ENCODE measurements around the gene CTRL. TPM values are rescaled to one million over a fixed set of nuclear protein-coding genes. Genes with fewer than 3 reads are reported as not detected.
A peak's percentile ranks its signal among the peaks of the same experiment; 100 is the strongest.
"Not testable (repeated sequence)": the region's sequence is repeated elsewhere in the genome, so short reads cannot be mapped to it uniquely, and the experiment has no call there.

CTRL gene
- total RNA-seq, 6 experiments from 2014 or later: 0.12 to 0.49 (median 0.44) TPM; not detected in 3

DNA sequence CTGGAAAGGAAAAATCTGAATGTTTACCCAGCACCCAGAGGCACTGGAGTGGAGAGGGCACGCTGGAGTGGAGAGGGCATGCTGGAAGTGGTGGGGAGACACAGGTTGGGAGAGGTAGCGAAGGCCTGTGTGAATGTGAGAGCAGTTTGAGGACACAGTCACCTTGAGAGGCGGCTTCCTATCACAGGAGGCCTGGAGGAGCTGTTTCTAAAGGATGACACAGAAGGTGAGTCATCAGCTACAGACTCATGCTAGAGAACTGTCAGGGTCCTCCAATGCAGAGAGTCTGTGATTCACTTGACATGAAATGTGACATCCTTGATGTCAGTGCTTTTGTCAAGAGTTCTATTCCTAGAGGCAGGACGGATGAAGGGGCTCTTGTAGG, 13.8 kb downstream of the CTRL start:
- 92% methylated on average over 2 of the region's 4 CpGs for WGBS (ENCODE audit: insufficient coverage, low coverage, low lambda C conversion rate, missing lambda C conversion rate)
- Histone ChIP-seq H3K27ac (no peak overlapping the region), H3K4me3 (no peak overlapping the region), H3K4me1 (peaks cover 0 to 27% (median 13%) of the 10 kb centered on the region in 4 donors), H3K36me3 (peaks cover 0 to 3% (median 0%) of the 10 kb centered on the region in 4 donors), H3K27me3 (no peaks in the 10 kb centered on the region), H3K9me3 (no peaks in the 10 kb centered on the region)
- TF ChIP-seq CTCF (IDR thresholded peaks at IDR 0.05): no peak
- no peak for TF ChIP-seq POLR2A (IDR thresholded peaks at IDR 0.05)
- ATAC-seq (peak in 1 of 4 donors; percentile 21), DNase-seq (no peak)
- intact Hi-C loops (cut with DNase I): no loop called here

- ATAC-seq (no peak), DNase-seq (no peak)
- Histone ChIP-seq H3K27me3 (no peaks in the 10 kb centered on the region), H3K4me1 (peaks cover 0 to 27% (median 13%) of the 10 kb centered on the region in 4 donors), H3K4me3 (no peak overlapping the region), H3K9me3 (no peaks in the 10 kb centered on the region), H3K27ac (peak overlapping the region in 1 of 3 donors; percentile 68), H3K36me3 (peaks cover 0 to 3% (median 0%) of the 10 kb centered on the region in 4 donors)
- TF ChIP-seq CTCF (IDR thresholded peaks at IDR 0.05) (no peak), POLR2A (IDR thresholded peaks at IDR 0.05) (no peak)
- intact Hi-C loops (cut with DNase I): no loop called here
- WGBS (ENCODE audit: insufficient coverage, low coverage, low lambda C conversion rate, missing lambda C conversion rate): 64% methylated on average over 4 of the region's 6 CpGs
Measured at GRCh38 chr16:67917140-67917851, 14.4 kb downstream of the CTRL start.

DNA sequence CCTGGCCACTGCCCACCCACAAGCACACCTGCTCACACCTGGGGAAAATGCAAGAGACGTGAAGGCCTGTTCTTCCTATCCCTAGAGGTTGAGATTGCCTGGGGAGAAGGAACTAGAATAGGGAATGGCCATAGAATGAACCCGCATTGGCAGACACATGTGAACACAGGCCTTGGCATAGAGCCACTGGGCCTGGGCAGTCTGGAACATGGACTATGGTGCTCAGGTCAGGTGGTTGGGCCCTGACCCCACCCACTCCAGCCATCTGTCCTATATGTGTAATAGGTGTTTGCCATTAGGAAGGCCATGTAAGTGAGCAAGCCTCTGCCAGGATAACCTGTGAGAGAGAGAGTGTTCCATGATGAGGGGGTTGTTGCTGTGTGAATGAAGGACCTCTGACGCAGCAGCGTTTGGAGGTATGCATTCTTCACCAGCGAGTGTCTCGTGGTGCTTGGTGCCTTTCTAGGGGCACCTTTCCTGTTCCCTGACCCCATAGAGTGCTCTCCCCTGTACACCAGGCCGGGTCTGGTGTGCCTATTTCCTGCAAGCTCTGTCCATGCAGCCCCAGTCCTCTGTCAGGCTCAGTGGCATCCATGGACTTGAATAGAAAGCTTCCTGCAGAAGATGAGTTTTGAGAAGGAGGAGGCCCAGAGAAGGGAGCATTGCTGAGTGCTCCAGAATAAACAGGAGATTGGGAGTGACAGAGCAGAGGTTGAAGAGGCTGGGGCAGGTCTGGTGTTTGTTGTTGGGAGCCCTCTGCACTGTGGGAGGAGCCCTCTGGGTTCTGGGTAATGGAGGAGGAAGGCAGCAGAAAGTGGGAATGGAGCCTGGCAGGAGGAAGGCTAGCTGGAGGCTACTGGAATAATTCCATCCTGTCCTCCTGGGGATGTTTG, 15.6 kb downstream of the CTRL start:
- Histone ChIP-seq H3K27me3 (no peaks in the 10 kb centered on the region), H3K27ac (peak overlapping the region in 2 of 3 donors; percentile 26 to 68), H3K4me1 (peaks cover 0 to 27% (median 13%) of the 10 kb centered on the region in 4 donors), H3K36me3 (peaks cover 0 to 3% (median 0%) of the 10 kb centered on the region in 4 donors), H3K4me3 (no peak overlapping the region), H3K9me3 (no peaks in the 10 kb centered on the region)
- peak; percentile 87 to 91 (median 88) for ATAC-seq
- WGBS (ENCODE audit: insufficient coverage, low coverage, low lambda C conversion rate, missing lambda C conversion rate): 61% methylated on average over 5 of the region's 7 CpGs
- TF ChIP-seq POLR2A (IDR thresholded peaks at IDR 0.05): no peak
- TF ChIP-seq CTCF (IDR thresholded peaks at IDR 0.05): no peak
- DNase-seq: peak; percentile 71 to 90 (median 88)
- intact Hi-C loops (cut with DNase I): no loop called here

- WGBS (ENCODE audit: insufficient coverage, low coverage, low lambda C conversion rate, missing lambda C conversion rate): no CpG with 5 or more reads among the region's 2 CpGs
- peaks cover 0 to 27% (median 13%) of the 10 kb centered on the region in 4 donors for H3K4me1 ChIP-seq
- H3K4me3 ChIP-seq; DNase-seq; H3K9me3 ChIP-seq; intact Hi-C loops (cut with DNase I); H3K27me3 ChIP-seq; H3K36me3 ChIP-seq: not testable (repeated sequence)
- H3K27ac ChIP-seq: peak overlapping the region in 2 of 3 donors; percentile 26 to 68
- peak in 1 of 4 donors; percentile 3 for ATAC-seq
Measured at GRCh38 chr16:67915496-67915769, 16.2 kb downstream of the CTRL start.
